Measurements from ENCODE around the gene GJA5. TPM values are rescaled to one million over a fixed set of nuclear protein-coding genes. Genes with fewer than 3 reads are reported as not detected.

Gene GJA5
- total RNA-seq, 1 donor = 0.86 TPM

GRCh38 chr1:147754661-147755060 is 5.7 kb downstream of the GJA5 start:
- no peak for TF ChIP-seq CTCF (IDR thresholded peaks at IDR 0.05; ENCODE audit: insufficient read depth, low read depth, low read length)
- H3K4me3 ChIP-seq (ENCODE audit: low read depth, low read length) = no peak overlapping the region
- DNase-seq (ENCODE audit: low read depth) = no peak

- no peak overlapping the region for H3K4me3 ChIP-seq (ENCODE audit: low read depth, low read length)
- DNase-seq (ENCODE audit: low read depth) = no peak
- TF ChIP-seq CTCF (IDR thresholded peaks at IDR 0.05; ENCODE audit: insufficient read depth, low read depth, low read length) = no peak
Measured at GRCh38 chr1:147753081-147753480, 7.3 kb downstream of the GJA5 start.

GRCh38 chr1:147752511-147752910 is 7.9 kb downstream of the GJA5 start:
- no peak for DNase-seq (ENCODE audit: low read depth)
- H3K4me3 ChIP-seq (ENCODE audit: low read depth, low read length) = no peak overlapping the region
- TF ChIP-seq CTCF (IDR thresholded peaks at IDR 0.05; ENCODE audit: insufficient read depth, low read depth, low read length) = no peak

- no peak overlapping the region for H3K4me3 ChIP-seq (ENCODE audit: low read depth, low read length)
- no peak for TF ChIP-seq CTCF (IDR thresholded peaks at IDR 0.05; ENCODE audit: insufficient read depth, low read depth, low read length)
- no peak for DNase-seq (ENCODE audit: low read depth)
Measured at GRCh38 chr1:147751346-147751745, 9.1 kb downstream of the GJA5 start.

- DNase-seq (ENCODE audit: low read depth) = no peak
- TF ChIP-seq CTCF (IDR thresholded peaks at IDR 0.05; ENCODE audit: insufficient read depth, low read depth, low read length) = no peak
- H3K4me3 ChIP-seq (ENCODE audit: low read depth, low read length) = no peak overlapping the region
Measured at GRCh38 chr1:147750618-147751217, 9.7 kb downstream of the GJA5 start.

GRCh38 chr1:147749792-147750191 is 10.6 kb downstream of the GJA5 start:
- DNase-seq (ENCODE audit: low read depth) = no peak
- no peak overlapping the region for H3K4me3 ChIP-seq (ENCODE audit: low read depth, low read length)
- no peak for TF ChIP-seq CTCF (IDR thresholded peaks at IDR 0.05; ENCODE audit: insufficient read depth, low read depth, low read length)
